K562 (cell line): ENCODE results near the gene SPAG7. TPM values are rescaled to one million over a fixed set of nuclear protein-coding genes. Genes with fewer than 3 reads are reported as not detected.

Source experiments
- ARHGAP35 ChIP-seq: fragments of 450-650 bp; IDR thresholded peaks from 2 replicates; pipeline ENCODE4 v1.6.1; 2018; ENCODE audit not compliant: partially characterized antibody
- HNRNPL ChIP-seq: fragments of 200-400 bp; formaldehyde crosslinking; IDR thresholded peaks from 2 replicates; pipeline ENCODE4 v1.6.1; 2017; ENCODE audit warnings: low read depth, mild to moderate bottlenecking, low read length
- MITF ChIP-seq: IDR thresholded peaks from 2 replicates; pipeline ENCODE4 v1.6.1; 2014; ENCODE audit warnings: antibody characterized with exemption
- NELFE ChIP-seq: IDR thresholded peaks from 2 replicates; pipeline ENCODE4 v1.6.1; 2011; ENCODE audit warnings: mild to moderate bottlenecking; ENCODE audit not compliant: insufficient read depth, insufficient read length
- NKRF ChIP-seq: fragments of 450-650 bp; IDR thresholded peaks from 2 replicates; pipeline ENCODE4 v1.6.1; 2016; ENCODE audit warnings: borderline replicate concordance
- PHF20 ChIP-seq: fragments of 450-650 bp; IDR thresholded peaks from 2 replicates; pipeline ENCODE4 v1.6.1; 2018; ENCODE audit not compliant: partially characterized antibody
- PTTG1 ChIP-seq: fragments of 450-650 bp; IDR thresholded peaks from 2 replicates; pipeline ENCODE4 v1.6.1; 2016; ENCODE audit warnings: low read depth, mild to moderate bottlenecking, missing genetic modification characterization, missing compliant biosample characterization
- SMARCC2 ChIP-seq: fragments of 450-650 bp; IDR thresholded peaks from 2 replicates; pipeline ENCODE4 v1.6.1; 2017; ENCODE audit warnings: antibody characterized with exemption, moderate library complexity, mild to moderate bottlenecking, low read depth
- UBTF ChIP-seq, 2 experiments: IDR thresholded peaks; 2 replicates each; pipeline ENCODE4 v1.6.1; 2012; ENCODE audit warnings: improper control_type of control experiment in 2 of 2, low read depth in 2 of 2, low read length in 2 of 2, borderline replicate concordance in 1 of 2
- ZNF239 ChIP-seq: fragments of 250-450 bp; sonication (Bioruptor Pico); IDR thresholded peaks from 2 replicates; pipeline ENCODE4 v1.4.0; 2020; ENCODE audit warnings: mild to moderate bottlenecking
- ZNF551 ChIP-seq: fragments of 250-450 bp; sonication (Bioruptor Pico); IDR thresholded peaks from 2 replicates; pipeline ENCODE4 v1.5.0; 2021; ENCODE audit warnings: mild to moderate bottlenecking, moderate library complexity
- ZNF561 ChIP-seq: fragments of 450-650 bp; formaldehyde crosslinking; conservative IDR thresholded peaks from 2 replicates; pipeline ENCODE4 v1.4.0; 2020; ENCODE audit warnings: mild to moderate bottlenecking, moderate library complexity
- ZNF740 ChIP-seq, 3 experiments: fragments of 200-800 bp in 1 of 3; sonication (Bioruptor generic) in 1 of 3; sonication (generic) in 1 of 3; formaldehyde crosslinking in 1 of 3; IDR thresholded peaks; 2 replicates each; pipeline versions ENCODE4 v1.6.1 to v1.8.0; 2016 to 2022; ENCODE audit warnings: mild to moderate bottlenecking in 2 of 3, missing compliant biosample characterization in 2 of 3, missing genetic modification characterization in 2 of 3, missing genetic modification reagents in 1 of 3
- polyA plus RNA-seq, 8 experiments: library from polyadenylated mRNA; depleted of rRNA in 4 of 8; stranded (reverse) in 5 of 8; unstranded in 3 of 8; fragments of >200 nt; fragmentation: Nextera tagmentation in 2 of 8; fragmentation: Illumina TruSeq in 1 of 8; extraction: Ambion mirVana in 2 of 8; extraction: Trizol in 1 of 8; gene quantifications; 2 replicates each; pipeline versions ENCODE4 v1.2.1 to v1.2.3, GENCODE V29; 2011 to 2014; ENCODE audit warnings: inconsistent platforms in 1 of 8, missing spikeins in 1 of 8
- total RNA-seq, 7 experiments: library from RNA; depleted of rRNA in 6 of 7; stranded (reverse); fragments of >200 nt in 6 of 7; fragmentation: Illumina TruSeq in 2 of 7; extraction: Trizol in 2 of 7; gene quantifications; 2 replicates each; pipeline versions ENCODE4 v1.2.1 to v1.2.3, GENCODE V29; 2011 to 2021; ENCODE audit warnings: low replicate concordance in 1 of 7
- TF ChIP-seq, protein P1 (sequence below), 2 experiments: fragments of 200-800 bp in 1 of 2; sonication (Bioruptor generic) in 1 of 2; sonication (generic) in 1 of 2; formaldehyde crosslinking in 1 of 2; IDR thresholded peaks in 1 of 2; conservative IDR thresholded peaks in 1 of 2; 2 replicates each; pipeline versions ENCODE4 v1.5.0 to v1.6.1; 2016 to 2020; ENCODE audit warnings: missing compliant biosample characterization in 1 of 2, missing genetic modification characterization in 1 of 2, missing genetic modification reagents in 1 of 2
- TF ChIP-seq, protein P2 (sequence below): fragments of 450-650 bp; formaldehyde crosslinking; IDR thresholded peaks from 2 replicates; pipeline ENCODE4 v1.4.0; 2020; ENCODE audit warnings: mild to moderate bottlenecking, moderate library complexity

SPAG7 gene
- total and polyA plus RNA-seq, 9 of the 15 experiments (the other 6 are each of a cell fraction or from before 2014, with no cell fraction given) = 5.6 to 53.5 (median 36.3) TPM

DNA sequence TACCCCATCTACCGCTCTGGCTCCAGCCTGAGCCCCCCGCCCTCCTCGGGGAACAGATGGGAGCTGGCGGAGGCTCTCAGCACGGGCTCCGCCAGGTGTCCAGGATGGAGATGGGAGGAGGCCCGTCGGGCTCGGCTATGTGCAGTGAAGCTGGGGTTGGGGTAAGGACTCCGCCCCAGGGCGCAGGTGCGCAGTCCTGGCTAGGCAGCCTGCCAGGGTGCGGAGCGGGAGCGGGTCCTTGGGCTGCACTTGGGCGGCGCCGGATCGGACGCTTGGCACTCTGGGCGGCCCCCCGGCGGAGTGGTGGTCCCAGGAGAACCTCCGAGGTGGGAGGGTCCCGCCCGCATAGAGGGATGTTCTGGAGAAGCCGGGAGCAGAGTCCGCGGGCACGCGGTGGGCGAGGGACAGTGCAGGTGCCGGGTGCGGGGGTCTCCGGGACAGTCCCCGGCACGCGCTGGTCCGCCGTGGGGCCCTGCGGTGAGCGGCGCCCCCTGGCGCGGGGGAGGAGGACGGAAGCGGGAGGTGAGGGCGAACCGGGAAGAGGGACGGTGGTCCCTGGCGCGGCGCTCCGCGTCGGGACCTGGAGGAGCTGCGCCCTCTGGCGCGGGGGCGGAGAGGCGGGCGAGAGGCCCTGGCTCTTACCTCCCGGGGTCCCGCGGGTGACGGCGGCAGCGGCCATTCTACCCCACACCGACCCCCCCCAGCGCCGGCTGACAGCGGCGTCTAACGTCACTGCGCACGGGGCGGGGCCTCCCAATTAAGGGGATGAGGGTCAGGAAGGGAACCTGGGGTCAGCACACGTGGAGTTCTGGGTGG, 19.5 kb upstream of the SPAG7 start, which contains the start of gene CAMTA2 (continued):
- TF ChIP-seq ZNF561 (CRISPR knock-in tag) (no peak), PTTG1 (tag) (no peak), UBTF (IDR thresholded peaks at IDR 0.05; ENCODE audit: borderline replicate concordance in 1 of 2, low read depth in 2 of 2, low read length in 2 of 2) (no peak), SMARCC2 (no peak), ZNF740 (CRISPR knock-in tag; IDR thresholded peaks at IDR 0.05) (peak; percentile 94), ZNF740 (tag; IDR thresholded peaks at IDR 0.05) (peak in 1 of 2 experiments; percentile 80; a peak in 2 of 4 replicates), ARHGAP35 (no peak), PHF20 (peak; percentile 87), ZNF239 (CRISPR knock-in tag) (no peak), NKRF (peak; percentile 58; the same call in 1 of the 2 replicates), ZNF551 (CRISPR knock-in tag) (no peak), HNRNPL (peak; percentile 86), NELFE (no peak), MITF (no peak)
- TF ChIP-seq, protein P1, sequence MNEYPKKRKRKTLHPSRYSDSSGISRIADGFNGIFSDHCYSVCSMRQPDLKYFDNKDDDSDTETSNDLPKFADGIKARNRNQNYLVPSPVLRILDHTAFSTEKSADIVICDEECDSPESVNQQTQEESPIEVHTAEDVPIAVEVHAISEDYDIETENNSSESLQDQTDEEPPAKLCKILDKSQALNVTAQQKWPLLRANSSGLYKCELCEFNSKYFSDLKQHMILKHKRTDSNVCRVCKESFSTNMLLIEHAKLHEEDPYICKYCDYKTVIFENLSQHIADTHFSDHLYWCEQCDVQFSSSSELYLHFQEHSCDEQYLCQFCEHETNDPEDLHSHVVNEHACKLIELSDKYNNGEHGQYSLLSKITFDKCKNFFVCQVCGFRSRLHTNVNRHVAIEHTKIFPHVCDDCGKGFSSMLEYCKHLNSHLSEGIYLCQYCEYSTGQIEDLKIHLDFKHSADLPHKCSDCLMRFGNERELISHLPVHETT (CRISPR knock-in tag; conservative IDR thresholded peaks at IDR 0.05 in 1 of 2, IDR thresholded peaks at IDR 0.05 in 1 of 2) = peak in 1 of 2 experiments; percentile 94; a peak in 2 of 4 replicates
- TF ChIP-seq, protein P2, sequence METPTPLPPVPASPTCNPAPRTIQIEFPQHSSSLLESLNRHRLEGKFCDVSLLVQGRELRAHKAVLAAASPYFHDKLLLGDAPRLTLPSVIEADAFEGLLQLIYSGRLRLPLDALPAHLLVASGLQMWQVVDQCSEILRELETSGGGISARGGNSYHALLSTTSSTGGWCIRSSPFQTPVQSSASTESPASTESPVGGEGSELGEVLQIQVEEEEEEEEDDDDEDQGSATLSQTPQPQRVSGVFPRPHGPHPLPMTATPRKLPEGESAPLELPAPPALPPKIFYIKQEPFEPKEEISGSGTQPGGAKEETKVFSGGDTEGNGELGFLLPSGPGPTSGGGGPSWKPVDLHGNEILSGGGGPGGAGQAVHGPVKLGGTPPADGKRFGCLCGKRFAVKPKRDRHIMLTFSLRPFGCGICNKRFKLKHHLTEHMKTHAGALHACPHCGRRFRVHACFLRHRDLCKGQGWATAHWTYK = peak; percentile 19; the same call in 1 of the 2 replicates
